Liver (tissue), 3 donors: Measurements from ENCODE around the gene ANXA7.

Source experiments
- EGR1 ChIP-seq, 2 donors: IDR thresholded peaks; 2 replicates each; pipeline ENCODE4 v1.6.1; 2016 to 2018; ENCODE audit warnings: antibody characterized with exemption in 2 of 2, low read depth in 2 of 2
- FOXA1 ChIP-seq: IDR thresholded peaks from 2 replicates; pipeline ENCODE4 v1.6.1; 2016; ENCODE audit warnings: antibody characterized with exemption
- FOXA2 ChIP-seq: IDR thresholded peaks from 2 replicates; pipeline ENCODE4 v1.6.1; 2016; ENCODE audit warnings: antibody characterized with exemption
- GABPA ChIP-seq, 2 donors: IDR thresholded peaks in 1 of 2; conservative IDR thresholded peaks in 1 of 2; 2 replicates each; pipeline ENCODE4 v1.6.1; 2016; ENCODE audit warnings: antibody characterized with exemption in 2 of 2, mild to moderate bottlenecking in 1 of 2, moderate library complexity in 1 of 2
- HNF4G ChIP-seq: IDR thresholded peaks from 2 replicates; pipeline ENCODE4 v1.6.1; 2016; ENCODE audit warnings: antibody characterized with exemption
- JUND ChIP-seq, 2 donors: IDR thresholded peaks; 2 replicates each; pipeline ENCODE4 v1.6.1; 2016; ENCODE audit warnings: antibody characterized with exemption in 2 of 2
- TAF1 ChIP-seq: conservative IDR thresholded peaks from 2 replicates; pipeline ENCODE4 v1.6.1; 2016; ENCODE audit warnings: antibody characterized with exemption, mild to moderate bottlenecking
- YY1 ChIP-seq: IDR thresholded peaks from 2 replicates; pipeline ENCODE4 v1.6.1; 2016; ENCODE audit warnings: antibody characterized with exemption, mild to moderate bottlenecking
- ZBTB33 ChIP-seq: IDR thresholded peaks from 2 replicates; pipeline ENCODE4 v1.6.1; 2016; ENCODE audit warnings: antibody characterized with exemption
- TF ChIP-seq, protein P1 (sequence below): fragments of 150-350 bp; IDR thresholded peaks from 2 replicates; pipeline ENCODE4 v1.5.1; 2017; ENCODE audit warnings: improper control_type of control experiment, low read depth, low read length; ENCODE audit not compliant: missing input control
- TF ChIP-seq, protein P2 (sequence below): IDR thresholded peaks from 2 replicates; pipeline ENCODE4 v1.6.1; 2016; ENCODE audit warnings: antibody characterized with exemption, mild to moderate bottlenecking
- TF ChIP-seq, protein P3 (sequence below): IDR thresholded peaks from 2 replicates; pipeline ENCODE4 v1.6.1; 2016; ENCODE audit warnings: antibody characterized with exemption
- TF ChIP-seq, protein P4 (sequence below): IDR thresholded peaks from 2 replicates; pipeline ENCODE4 v1.6.1; 2016; ENCODE audit warnings: antibody characterized with exemption
- donor health status: healthy.
- donor health status: healthy.

- TF ChIP-seq, protein P1, sequence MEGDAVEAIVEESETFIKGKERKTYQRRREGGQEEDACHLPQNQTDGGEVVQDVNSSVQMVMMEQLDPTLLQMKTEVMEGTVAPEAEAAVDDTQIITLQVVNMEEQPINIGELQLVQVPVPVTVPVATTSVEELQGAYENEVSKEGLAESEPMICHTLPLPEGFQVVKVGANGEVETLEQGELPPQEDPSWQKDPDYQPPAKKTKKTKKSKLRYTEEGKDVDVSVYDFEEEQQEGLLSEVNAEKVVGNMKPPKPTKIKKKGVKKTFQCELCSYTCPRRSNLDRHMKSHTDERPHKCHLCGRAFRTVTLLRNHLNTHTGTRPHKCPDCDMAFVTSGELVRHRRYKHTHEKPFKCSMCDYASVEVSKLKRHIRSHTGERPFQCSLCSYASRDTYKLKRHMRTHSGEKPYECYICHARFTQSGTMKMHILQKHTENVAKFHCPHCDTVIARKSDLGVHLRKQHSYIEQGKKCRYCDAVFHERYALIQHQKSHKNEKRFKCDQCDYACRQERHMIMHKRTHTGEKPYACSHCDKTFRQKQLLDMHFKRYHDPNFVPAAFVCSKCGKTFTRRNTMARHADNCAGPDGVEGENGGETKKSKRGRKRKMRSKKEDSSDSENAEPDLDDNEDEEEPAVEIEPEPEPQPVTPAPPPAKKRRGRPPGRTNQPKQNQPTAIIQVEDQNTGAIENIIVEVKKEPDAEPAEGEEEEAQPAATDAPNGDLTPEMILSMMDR, result no peak
- TF ChIP-seq ZBTB33 (peak; percentile 100), JUND (IDR thresholded peaks at IDR 0.05) (no peak), YY1 (peak; percentile 68), TAF1 (no peak), FOXA1 (no peak), EGR1 (IDR thresholded peaks at IDR 0.05; ENCODE audit: low read depth in 2 of 2) (no peak), GABPA (IDR thresholded peaks at IDR 0.05 in 1 of 2, conservative IDR thresholded peaks at IDR 0.05 in 1 of 2) (no peak), FOXA2 (no peak), HNF4G (no peak)
- TF ChIP-seq, protein P2, sequence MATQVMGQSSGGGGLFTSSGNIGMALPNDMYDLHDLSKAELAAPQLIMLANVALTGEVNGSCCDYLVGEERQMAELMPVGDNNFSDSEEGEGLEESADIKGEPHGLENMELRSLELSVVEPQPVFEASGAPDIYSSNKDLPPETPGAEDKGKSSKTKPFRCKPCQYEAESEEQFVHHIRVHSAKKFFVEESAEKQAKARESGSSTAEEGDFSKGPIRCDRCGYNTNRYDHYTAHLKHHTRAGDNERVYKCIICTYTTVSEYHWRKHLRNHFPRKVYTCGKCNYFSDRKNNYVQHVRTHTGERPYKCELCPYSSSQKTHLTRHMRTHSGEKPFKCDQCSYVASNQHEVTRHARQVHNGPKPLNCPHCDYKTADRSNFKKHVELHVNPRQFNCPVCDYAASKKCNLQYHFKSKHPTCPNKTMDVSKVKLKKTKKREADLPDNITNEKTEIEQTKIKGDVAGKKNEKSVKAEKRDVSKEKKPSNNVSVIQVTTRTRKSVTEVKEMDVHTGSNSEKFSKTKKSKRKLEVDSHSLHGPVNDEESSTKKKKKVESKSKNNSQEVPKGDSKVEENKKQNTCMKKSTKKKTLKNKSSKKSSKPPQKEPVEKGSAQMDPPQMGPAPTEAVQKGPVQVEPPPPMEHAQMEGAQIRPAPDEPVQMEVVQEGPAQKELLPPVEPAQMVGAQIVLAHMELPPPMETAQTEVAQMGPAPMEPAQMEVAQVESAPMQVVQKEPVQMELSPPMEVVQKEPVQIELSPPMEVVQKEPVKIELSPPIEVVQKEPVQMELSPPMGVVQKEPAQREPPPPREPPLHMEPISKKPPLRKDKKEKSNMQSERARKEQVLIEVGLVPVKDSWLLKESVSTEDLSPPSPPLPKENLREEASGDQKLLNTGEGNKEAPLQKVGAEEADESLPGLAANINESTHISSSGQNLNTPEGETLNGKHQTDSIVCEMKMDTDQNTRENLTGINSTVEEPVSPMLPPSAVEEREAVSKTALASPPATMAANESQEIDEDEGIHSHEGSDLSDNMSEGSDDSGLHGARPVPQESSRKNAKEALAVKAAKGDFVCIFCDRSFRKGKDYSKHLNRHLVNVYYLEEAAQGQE, result no peak
- TF ChIP-seq, protein P3, sequence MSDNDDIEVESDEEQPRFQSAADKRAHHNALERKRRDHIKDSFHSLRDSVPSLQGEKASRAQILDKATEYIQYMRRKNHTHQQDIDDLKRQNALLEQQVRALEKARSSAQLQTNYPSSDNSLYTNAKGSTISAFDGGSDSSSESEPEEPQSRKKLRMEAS, result no peak
- TF ChIP-seq, protein P4, sequence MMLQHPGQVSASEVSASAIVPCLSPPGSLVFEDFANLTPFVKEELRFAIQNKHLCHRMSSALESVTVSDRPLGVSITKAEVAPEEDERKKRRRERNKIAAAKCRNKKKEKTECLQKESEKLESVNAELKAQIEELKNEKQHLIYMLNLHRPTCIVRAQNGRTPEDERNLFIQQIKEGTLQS, result no peak
Measured at GRCh38 chr10:73358331-73359279, 55.3 kb downstream of the ANXA7 start, which contains the start of gene CFAP70.
